ENCODE measurements around the gene SLC24A3.

Gene SLC24A3

DNA sequence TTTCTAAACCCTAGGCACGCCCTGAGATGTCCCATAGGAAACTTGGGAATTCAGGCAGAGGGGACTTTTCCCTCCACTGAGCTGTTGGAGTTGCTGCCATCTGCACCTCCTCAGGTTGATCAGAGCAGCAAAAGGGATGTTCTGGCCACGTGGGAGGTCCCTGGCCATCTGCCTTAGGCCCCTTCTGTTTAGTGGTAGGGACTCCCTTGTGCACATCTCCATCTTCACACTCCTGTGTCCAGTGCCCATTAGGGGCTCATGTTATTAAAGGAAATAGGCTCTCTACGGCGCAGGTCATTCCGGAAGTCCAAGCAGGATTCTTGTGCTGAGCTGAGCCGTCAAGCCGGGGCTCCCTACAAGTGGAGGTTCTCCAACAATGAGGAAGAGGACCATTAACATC, 307.8 kb downstream of the SLC24A3 start:
- no peak overlapping the region for H2BK120ac ChIP-seq (ENCODE audit: low read depth, low read length)
- H2AK5ac ChIP-seq (ENCODE audit: low read depth, low read length), result no peak overlapping the region
- no peak overlapping the region for H4K91ac ChIP-seq (ENCODE audit: low read depth, low read length, poor library complexity)
- no peak overlapping the region for H3K4me3 ChIP-seq (ENCODE audit: low read length in 2 of 2)
- H3K79me1 ChIP-seq (ENCODE audit: low read depth, low read length), result no peaks in the 10 kb centered on the region
- H3K23ac ChIP-seq (ENCODE audit: low read depth, low read length, poor library complexity), result no peak overlapping the region
- WGBS, 2 donors (ENCODE audit: extremely low coverage in 2 of 2, insufficient read length in 2 of 2, insufficient replicate concordance in 1 of 2), result no CpG with 5 or more reads among the region's 7 CpGs
- H3K14ac ChIP-seq (ENCODE audit: low read length), result no peak overlapping the region
- H3K36me3 ChIP-seq (replicated peaks in 1 of 2; ENCODE audit: control insufficient read depth in 2 of 2, insufficient read depth in 2 of 2, low read length in 2 of 2), result no peaks in the 10 kb centered on the region
- H3K4ac ChIP-seq (ENCODE audit: low read length), result no peak overlapping the region
- no peak overlapping the region for H2BK15ac ChIP-seq (ENCODE audit: low read length)
- H3K4me2 ChIP-seq (ENCODE audit: insufficient read depth, low read length, poor library complexity, severe bottlenecking), result no peak overlapping the region
- H3K4me1 ChIP-seq (ENCODE audit: control insufficient read depth in 2 of 2, insufficient read depth in 1 of 2, low read depth in 1 of 2, low read length in 2 of 2), result no peaks in the 10 kb centered on the region
- DNase-seq (ENCODE audit: low spot score), result no peak
- H3K27ac ChIP-seq (replicated peaks; ENCODE audit: low read length), result no peak overlapping the region
- no peak overlapping the region for H3K9ac ChIP-seq (ENCODE audit: low read depth, low read length, poor library complexity)
- no peak overlapping the region for H3K18ac ChIP-seq (ENCODE audit: low read length)
- H4K8ac ChIP-seq (ENCODE audit: low read depth, low read length), result no peak overlapping the region
- no peaks in the 10 kb centered on the region for H3K9me3 ChIP-seq (replicated peaks in 1 of 2; ENCODE audit: control insufficient read depth in 2 of 2, insufficient read depth in 1 of 2, low read depth in 1 of 2, low read length in 2 of 2)
- H2AFZ ChIP-seq (ENCODE audit: low read length), result no peak overlapping the region
- H3K27me3 ChIP-seq (ENCODE audit: control insufficient read depth in 3 of 3, insufficient read depth in 3 of 3, low read depth in 1 of 3, low read length in 3 of 3), result no peaks in the 10 kb centered on the region
- H2BK5ac ChIP-seq (ENCODE audit: low read length), result no peak overlapping the region
- H2BK12ac ChIP-seq (ENCODE audit: low read length), result no peak overlapping the region

DNA sequence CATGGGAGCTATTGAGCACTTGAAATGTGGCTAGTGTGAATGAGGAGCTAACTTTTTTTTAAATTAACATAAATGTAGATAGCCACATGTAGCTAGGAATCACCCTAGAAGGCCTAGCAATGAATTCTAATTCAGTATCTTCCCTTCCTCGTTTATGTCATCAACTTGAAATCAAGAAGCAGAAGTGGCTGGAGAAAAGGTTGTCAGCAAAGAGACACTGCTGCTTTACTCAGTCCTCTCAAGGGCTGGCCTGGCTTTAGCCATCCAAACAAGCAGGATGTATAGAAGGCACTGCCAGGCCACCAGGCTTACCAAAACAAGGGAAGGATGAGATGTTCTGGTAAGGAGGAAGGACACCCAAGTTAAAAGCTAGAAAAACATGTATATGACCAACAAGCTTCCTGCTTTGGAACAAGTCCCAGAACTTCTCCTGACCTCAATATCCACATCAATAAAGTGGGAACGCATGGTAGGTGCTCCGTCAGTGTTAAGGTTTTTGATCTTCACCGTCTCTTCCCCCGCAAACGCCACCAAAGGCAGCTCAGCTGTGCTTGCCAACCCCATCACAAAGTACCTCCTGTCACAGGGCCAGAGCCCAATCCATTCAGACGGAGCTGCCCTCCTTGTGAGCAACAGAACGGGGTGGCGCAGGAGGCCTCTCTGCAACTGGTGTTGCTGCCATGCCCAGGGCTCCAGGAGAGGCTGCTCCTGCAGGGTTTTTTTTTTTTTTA, 309.8 kb downstream of the SLC24A3 start:
- Histone ChIP-seq H3K9ac (ENCODE audit: low read depth, low read length, poor library complexity) (no peak overlapping the region), H3K14ac (ENCODE audit: low read length) (no peak overlapping the region), H3K27me3 (ENCODE audit: control insufficient read depth in 3 of 3, insufficient read depth in 3 of 3, low read depth in 1 of 3, low read length in 3 of 3) (no peaks in the 10 kb centered on the region), H3K27ac (replicated peaks; ENCODE audit: low read length) (no peak overlapping the region), H3K4me1 (ENCODE audit: control insufficient read depth in 2 of 2, insufficient read depth in 1 of 2, low read depth in 1 of 2, low read length in 2 of 2) (no peaks in the 10 kb centered on the region), H3K23ac (ENCODE audit: low read depth, low read length, poor library complexity) (no peak overlapping the region), H4K8ac (ENCODE audit: low read depth, low read length) (no peak overlapping the region), H2BK5ac (ENCODE audit: low read length) (no peak overlapping the region), H2AK5ac (ENCODE audit: low read depth, low read length) (no peak overlapping the region), H2BK15ac (ENCODE audit: low read length) (no peak overlapping the region), H2AFZ (ENCODE audit: low read length) (no peak overlapping the region), H3K79me1 (ENCODE audit: low read depth, low read length) (no peaks in the 10 kb centered on the region), H3K4me2 (ENCODE audit: insufficient read depth, low read length, poor library complexity, severe bottlenecking) (no peak overlapping the region), H3K4me3 (ENCODE audit: low read length in 2 of 2) (no peak overlapping the region), H2BK12ac (ENCODE audit: low read length) (no peak overlapping the region), H3K9me3 (replicated peaks in 1 of 2; ENCODE audit: control insufficient read depth in 2 of 2, insufficient read depth in 1 of 2, low read depth in 1 of 2, low read length in 2 of 2) (no peaks in the 10 kb centered on the region), H4K91ac (ENCODE audit: low read depth, low read length, poor library complexity) (no peak overlapping the region), H3K18ac (ENCODE audit: low read length) (no peak overlapping the region), H3K36me3 (replicated peaks in 1 of 2; ENCODE audit: control insufficient read depth in 2 of 2, insufficient read depth in 2 of 2, low read length in 2 of 2) (no peaks in the 10 kb centered on the region), H3K4ac (ENCODE audit: low read length) (no peak overlapping the region), H2BK120ac (ENCODE audit: low read depth, low read length) (no peak overlapping the region)
- DNase-seq (ENCODE audit: low spot score), result no peak
- WGBS, 2 donors (ENCODE audit: extremely low coverage in 2 of 2, insufficient read length in 2 of 2, insufficient replicate concordance in 1 of 2), result no CpG with 5 or more reads among the region's 9 CpGs

DNA sequence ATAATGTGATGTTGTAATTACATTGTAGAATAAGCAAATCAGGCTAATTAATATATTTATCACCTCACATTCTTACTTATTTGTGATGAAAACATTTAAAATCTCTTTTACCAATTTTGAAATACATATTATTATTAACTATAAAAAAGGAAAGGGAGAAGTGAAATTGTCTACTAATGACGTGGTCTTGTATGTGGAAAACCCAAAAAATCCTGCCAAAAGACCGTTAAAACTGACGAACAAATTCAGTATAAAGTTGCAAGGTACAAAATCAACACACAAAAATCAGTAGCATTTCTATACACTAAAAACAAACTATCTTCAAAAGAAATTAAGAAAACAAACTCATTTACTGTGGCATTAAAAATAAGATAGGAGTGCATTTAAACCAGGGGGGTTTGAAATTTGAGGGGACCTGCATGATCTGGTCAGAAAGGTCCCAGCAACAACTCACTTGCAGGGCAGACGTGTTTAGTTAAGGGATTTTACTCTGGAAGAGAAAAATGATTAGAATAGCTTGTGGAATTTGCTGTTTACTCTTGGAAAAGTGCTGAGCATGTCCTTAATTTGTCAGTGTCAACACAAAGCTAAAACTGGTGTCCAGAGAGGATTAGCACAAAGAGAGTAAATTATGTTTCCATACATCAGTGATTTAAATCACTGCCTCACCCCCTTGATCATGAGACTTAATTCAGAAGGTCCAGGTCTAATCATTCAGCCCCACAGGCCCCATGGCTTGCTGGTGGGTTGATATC, 310.6 kb downstream of the SLC24A3 start:
- H3K4me3 ChIP-seq (ENCODE audit: low read length in 2 of 2), result no peak overlapping the region
- H3K23ac ChIP-seq (ENCODE audit: low read depth, low read length, poor library complexity), result no peak overlapping the region
- H3K4me1 ChIP-seq (ENCODE audit: control insufficient read depth in 2 of 2, insufficient read depth in 1 of 2, low read depth in 1 of 2, low read length in 2 of 2), result no peaks in the 10 kb centered on the region
- no peak overlapping the region for H3K27ac ChIP-seq (replicated peaks; ENCODE audit: low read length)
- H3K4me2 ChIP-seq (ENCODE audit: insufficient read depth, low read length, poor library complexity, severe bottlenecking), result no peak overlapping the region
- no peaks in the 10 kb centered on the region for H3K9me3 ChIP-seq (replicated peaks in 1 of 2; ENCODE audit: control insufficient read depth in 2 of 2, insufficient read depth in 1 of 2, low read depth in 1 of 2, low read length in 2 of 2)
- WGBS, 2 donors (ENCODE audit: extremely low coverage in 2 of 2, insufficient read length in 2 of 2, insufficient replicate concordance in 1 of 2), result no CpG with 5 or more reads among the region's 4 CpGs
- DNase-seq (ENCODE audit: low spot score), result no peak
- no peaks in the 10 kb centered on the region for H3K79me1 ChIP-seq (ENCODE audit: low read depth, low read length)
- H2AFZ ChIP-seq (ENCODE audit: low read length), result no peak overlapping the region
- H3K9ac ChIP-seq (ENCODE audit: low read depth, low read length, poor library complexity), result no peak overlapping the region
- no peak overlapping the region for H4K8ac ChIP-seq (ENCODE audit: low read depth, low read length)
- H2BK15ac ChIP-seq (ENCODE audit: low read length), result no peak overlapping the region
- H2BK12ac ChIP-seq (ENCODE audit: low read length), result no peak overlapping the region
- H2BK5ac ChIP-seq (ENCODE audit: low read length), result no peak overlapping the region
- no peaks in the 10 kb centered on the region for H3K27me3 ChIP-seq (ENCODE audit: control insufficient read depth in 3 of 3, insufficient read depth in 3 of 3, low read depth in 1 of 3, low read length in 3 of 3)
- H2AK5ac ChIP-seq (ENCODE audit: low read depth, low read length), result no peak overlapping the region
- H3K4ac ChIP-seq (ENCODE audit: low read length), result no peak overlapping the region
- no peak overlapping the region for H3K18ac ChIP-seq (ENCODE audit: low read length)
- H3K36me3 ChIP-seq (replicated peaks in 1 of 2; ENCODE audit: control insufficient read depth in 2 of 2, insufficient read depth in 2 of 2, low read length in 2 of 2), result no peaks in the 10 kb centered on the region
- H2BK120ac ChIP-seq (ENCODE audit: low read depth, low read length), result no peak overlapping the region
- no peak overlapping the region for H3K14ac ChIP-seq (ENCODE audit: low read length)
- no peak overlapping the region for H4K91ac ChIP-seq (ENCODE audit: low read depth, low read length, poor library complexity)

DNA sequence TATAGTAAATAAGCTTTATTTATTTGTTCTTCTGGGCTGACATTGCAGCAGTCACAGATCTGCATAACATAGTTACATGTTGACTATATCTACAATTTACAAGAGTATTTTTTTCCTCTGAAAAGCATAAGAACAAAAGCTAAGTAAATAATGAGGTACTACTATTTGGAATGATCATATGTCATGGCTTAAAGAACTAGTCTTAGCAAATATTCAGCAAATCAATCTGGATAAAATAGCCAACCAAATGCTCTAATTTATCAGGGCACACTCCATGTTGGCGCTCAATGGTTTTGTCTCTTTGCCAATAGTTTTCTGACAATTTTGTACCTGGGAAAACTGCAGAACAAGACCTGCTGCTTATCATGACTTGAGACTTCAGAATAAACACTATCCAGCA, 312.2 kb downstream of the SLC24A3 start:
- no CpG with 5 or more reads among the region's 1 CpG for WGBS, 2 donors (ENCODE audit: extremely low coverage in 2 of 2, insufficient read length in 2 of 2, insufficient replicate concordance in 1 of 2)
- Histone ChIP-seq H3K4me1 (ENCODE audit: control insufficient read depth in 2 of 2, insufficient read depth in 1 of 2, low read depth in 1 of 2, low read length in 2 of 2) (no peaks in the 10 kb centered on the region), H3K23ac (ENCODE audit: low read depth, low read length, poor library complexity) (no peak overlapping the region), H3K18ac (ENCODE audit: low read length) (no peak overlapping the region), H3K9me3 (replicated peaks in 1 of 2; ENCODE audit: control insufficient read depth in 2 of 2, insufficient read depth in 1 of 2, low read depth in 1 of 2, low read length in 2 of 2) (no peaks in the 10 kb centered on the region), H2BK5ac (ENCODE audit: low read length) (no peak overlapping the region), H3K4ac (ENCODE audit: low read length) (no peak overlapping the region), H3K14ac (ENCODE audit: low read length) (no peak overlapping the region), H3K4me3 (ENCODE audit: low read length in 2 of 2) (no peak overlapping the region), H2AFZ (ENCODE audit: low read length) (no peak overlapping the region), H3K4me2 (ENCODE audit: insufficient read depth, low read length, poor library complexity, severe bottlenecking) (no peak overlapping the region), H2BK12ac (ENCODE audit: low read length) (no peak overlapping the region), H2BK120ac (ENCODE audit: low read depth, low read length) (no peak overlapping the region), H3K79me1 (ENCODE audit: low read depth, low read length) (no peaks in the 10 kb centered on the region), H3K36me3 (replicated peaks in 1 of 2; ENCODE audit: control insufficient read depth in 2 of 2, insufficient read depth in 2 of 2, low read length in 2 of 2) (no peaks in the 10 kb centered on the region), H4K8ac (ENCODE audit: low read depth, low read length) (no peak overlapping the region), H3K27ac (replicated peaks; ENCODE audit: low read length) (no peak overlapping the region), H3K27me3 (ENCODE audit: control insufficient read depth in 3 of 3, insufficient read depth in 3 of 3, low read depth in 1 of 3, low read length in 3 of 3) (no peaks in the 10 kb centered on the region), H2BK15ac (ENCODE audit: low read length) (no peak overlapping the region), H3K9ac (ENCODE audit: low read depth, low read length, poor library complexity) (no peak overlapping the region), H2AK5ac (ENCODE audit: low read depth, low read length) (no peak overlapping the region), H4K91ac (ENCODE audit: low read depth, low read length, poor library complexity) (no peak overlapping the region)
- DNase-seq (ENCODE audit: low spot score), result no peak
